Panc1 (cell line): ENCODE data around the gene SART3.

Experiments
- CTCF ChIP-seq: fragments of 450-650 bp; IDR thresholded peaks from 2 replicates; pipeline ENCODE4 v1.5.1; 2017; ENCODE audit warnings: mild to moderate bottlenecking
- POLR2AphosphoS5 ChIP-seq: IDR thresholded peaks from 2 replicates; pipeline ENCODE4 v1.6.1; 2012; ENCODE audit warnings: mild to moderate bottlenecking, low read depth, low read length, moderate library complexity
- REST ChIP-seq, 2 experiments: IDR thresholded peaks; 2 replicates each; pipeline ENCODE4 v1.6.1; 2011 to 2012; ENCODE audit warnings: low read depth in 2 of 2, control low read depth in 1 of 2, low read length in 1 of 2, mild to moderate bottlenecking in 1 of 2, moderate library complexity in 1 of 2; ENCODE audit not compliant: insufficient read depth in 1 of 2

- no peak for TF ChIP-seq CTCF
- TF ChIP-seq POLR2AphosphoS5: no peak
- no peak for TF ChIP-seq REST (IDR thresholded peaks at IDR 0.05; ENCODE audit: insufficient read depth in 1 of 2, low read depth in 2 of 2, low read length in 1 of 2)
Measured at GRCh38 chr12:108608616-108609015, 47.6 kb upstream of the SART3 start.
